Activated T-cell treated with anti-CD3 and anti-CD28 coated beads, Interleukin-2, amount 50 U/mL, for 1 hour (primary cell): Measurements from ENCODE around the gene FOXD4L6.
"Not testable (repeated sequence)": the region's sequence is repeated elsewhere in the genome, so short reads cannot be mapped to it uniquely, and the experiment has no call there.

Source experiments
- DNase-seq: peaks from one replicate; pipeline ENCODE4 v3.0.0-alpha.2; 2020

The FOXD4L6 gene

GRCh38 chr9:41098759-41099158, 29.7 kb downstream of the FOXD4L6 start:
- DNase-seq: not testable (repeated sequence)

DNA sequence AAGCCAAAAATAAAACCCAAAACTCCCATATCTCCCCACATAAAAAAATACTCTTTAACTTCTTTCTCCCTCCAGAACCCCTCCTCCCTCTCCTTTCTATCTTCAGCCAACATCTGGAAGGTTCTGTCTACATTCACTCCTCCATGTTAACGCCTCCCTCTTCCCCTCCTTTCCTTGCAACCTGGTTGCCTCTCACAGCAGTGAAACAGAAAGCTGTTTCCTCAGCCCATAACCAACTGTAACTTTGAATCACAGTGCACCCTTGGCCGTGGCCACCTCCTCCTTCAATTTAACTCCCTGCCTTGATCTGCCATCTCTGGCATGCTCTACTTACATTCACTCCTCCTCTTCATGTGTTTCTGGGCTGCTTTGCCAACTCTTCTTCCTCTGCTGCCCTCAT, 33.4 kb downstream of the FOXD4L6 start:
- not testable (repeated sequence) for DNase-seq

DNA sequence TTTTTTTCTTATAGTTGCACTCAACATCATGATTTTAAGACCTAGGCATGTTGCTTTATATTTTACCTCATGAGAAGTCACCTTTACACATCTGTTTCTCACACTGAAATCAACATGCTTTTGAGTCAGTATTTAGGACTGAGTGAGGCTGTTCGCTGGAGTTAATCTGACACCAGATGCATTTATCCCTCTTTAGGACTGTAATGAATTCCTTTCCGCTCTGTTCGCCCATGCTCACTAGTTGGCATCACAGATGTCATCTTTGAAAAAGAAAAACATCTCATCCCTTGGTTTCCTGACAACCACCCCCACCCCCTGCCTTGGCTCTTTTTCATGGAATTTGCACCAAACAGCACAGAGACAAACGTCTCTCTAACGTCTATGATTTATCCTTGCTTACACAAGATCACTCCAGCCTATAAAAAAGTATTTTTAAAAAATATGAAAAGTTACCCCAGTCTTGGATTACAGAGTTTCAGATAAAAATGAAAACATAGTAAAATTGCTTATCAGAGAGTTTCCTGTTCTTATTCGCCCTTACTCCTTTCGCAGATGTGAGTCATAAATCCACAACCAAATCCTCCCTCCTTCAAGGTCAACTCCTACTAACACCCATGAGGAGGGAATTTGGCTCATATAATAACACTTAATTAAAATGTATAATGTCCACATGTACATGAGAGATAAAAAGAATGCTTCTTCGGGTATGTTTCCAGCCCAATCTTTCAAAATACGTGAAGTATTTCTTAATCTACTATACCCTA, 34.3 kb downstream of the FOXD4L6 start:
- DNase-seq: not testable (repeated sequence)

GRCh38 chr9:41090922-41091321, 37.6 kb downstream of the FOXD4L6 start:
- DNase-seq: not testable (repeated sequence)

DNA sequence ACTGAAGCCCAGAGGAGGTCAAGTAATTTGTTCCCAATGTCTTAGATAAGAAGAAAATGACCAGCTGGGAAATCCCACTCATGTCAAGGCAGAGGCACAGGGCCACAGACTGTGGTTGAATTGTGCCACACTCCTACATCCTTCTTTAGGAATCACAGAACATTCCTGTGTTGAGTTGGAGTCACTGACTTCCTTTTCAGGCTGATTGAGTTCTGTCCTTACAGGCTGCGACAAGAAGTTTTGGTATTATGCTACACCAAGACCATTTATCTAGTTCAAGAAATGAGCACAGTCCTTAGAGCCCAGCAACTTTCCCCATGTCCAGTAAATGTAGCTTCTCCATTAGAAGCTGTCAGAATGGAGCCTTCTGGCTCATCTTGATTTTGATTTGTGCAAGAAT, 38.1 kb downstream of the FOXD4L6 start:
- DNase-seq: not testable (repeated sequence)

GRCh38 chr9:41088450-41089059, 39.9 kb downstream of the FOXD4L6 start:
- DNase-seq: not testable (repeated sequence)

GRCh38 chr9:41087929-41088328, 40.6 kb downstream of the FOXD4L6 start:
- DNase-seq: not testable (repeated sequence)

- DNase-seq: not testable (repeated sequence)
These were observed 41.2 kb downstream of the FOXD4L6 start for GRCh38 chr9:41087157-41087780.

- DNase-seq: not testable (repeated sequence)
These were observed 41.8 kb downstream of the FOXD4L6 start for GRCh38 chr9:41086685-41087084.

DNA sequence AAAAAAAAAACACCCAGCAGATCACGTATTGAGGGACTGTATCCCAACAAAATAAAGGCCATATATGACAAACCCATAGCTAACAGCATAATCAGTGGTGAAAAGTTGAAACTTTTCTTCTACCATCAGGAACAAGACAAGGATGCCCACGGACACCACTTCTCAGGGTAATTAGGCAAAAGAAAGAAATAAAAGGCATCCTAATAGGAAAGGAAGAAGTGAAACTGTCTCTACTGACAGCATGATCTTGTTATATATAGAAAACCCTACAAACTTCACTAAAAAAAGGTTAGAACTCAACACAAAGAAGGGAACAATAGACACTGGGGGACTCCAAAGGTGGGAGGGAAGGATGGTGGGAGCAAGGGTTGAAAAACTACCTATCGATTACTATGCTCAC, 42.3 kb downstream of the FOXD4L6 start:
- not testable (repeated sequence) for DNase-seq

DNA sequence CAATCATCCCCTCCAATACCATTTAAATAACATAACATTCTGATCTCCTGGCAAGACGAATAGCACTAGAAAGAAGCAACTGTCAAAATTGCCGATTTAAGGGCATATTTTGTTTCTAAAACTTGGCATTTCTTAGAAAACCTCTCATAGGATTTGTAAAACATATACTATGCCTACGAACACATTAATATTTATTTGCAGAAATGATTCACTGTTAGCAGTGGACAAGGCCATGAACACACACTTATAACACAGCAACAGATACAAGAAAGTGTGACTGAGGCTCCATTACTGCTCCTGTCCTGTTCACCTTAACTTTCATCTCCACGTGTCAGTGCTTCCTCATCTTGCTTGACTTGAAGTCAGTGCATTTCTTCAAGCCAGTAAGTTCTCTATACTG, 46.1 kb downstream of the FOXD4L6 start:
- not testable (repeated sequence) for DNase-seq

GRCh38 chr9:41079464-41079863, 49.0 kb downstream of the FOXD4L6 start:
- DNase-seq: not testable (repeated sequence)

DNA sequence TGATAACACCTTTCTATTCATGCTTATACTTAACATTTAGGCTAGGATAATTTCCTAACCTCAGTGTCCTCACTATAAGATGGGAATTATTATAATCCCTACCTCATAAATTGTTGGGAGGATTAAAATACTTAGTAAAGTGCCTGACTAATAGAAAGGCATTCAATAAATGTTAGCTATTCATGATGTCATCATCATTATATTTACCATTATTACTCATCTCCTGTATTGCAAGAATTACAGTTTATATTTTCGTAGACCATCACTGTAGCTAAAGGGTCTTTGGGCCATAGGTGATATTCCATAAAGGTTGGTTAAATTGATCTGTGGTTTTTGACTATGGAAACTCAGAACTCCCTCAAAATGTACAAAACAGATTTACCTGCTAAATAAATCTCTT, 50.9 kb downstream of the FOXD4L6 start:
- DNase-seq: not testable (repeated sequence)
